ENCODE data around the gene KBTBD4. TPM values are rescaled to one million over a fixed set of nuclear protein-coding genes. Genes with fewer than 3 reads are reported as not detected.
"Not testable (repeated sequence)": the region's sequence is repeated elsewhere in the genome, so short reads cannot be mapped to it uniquely, and the experiment has no call there.

Gene KBTBD4
- polyA plus RNA-seq, 1 experiment, result 25.5 TPM

- TF ChIP-seq, protein P1, sequence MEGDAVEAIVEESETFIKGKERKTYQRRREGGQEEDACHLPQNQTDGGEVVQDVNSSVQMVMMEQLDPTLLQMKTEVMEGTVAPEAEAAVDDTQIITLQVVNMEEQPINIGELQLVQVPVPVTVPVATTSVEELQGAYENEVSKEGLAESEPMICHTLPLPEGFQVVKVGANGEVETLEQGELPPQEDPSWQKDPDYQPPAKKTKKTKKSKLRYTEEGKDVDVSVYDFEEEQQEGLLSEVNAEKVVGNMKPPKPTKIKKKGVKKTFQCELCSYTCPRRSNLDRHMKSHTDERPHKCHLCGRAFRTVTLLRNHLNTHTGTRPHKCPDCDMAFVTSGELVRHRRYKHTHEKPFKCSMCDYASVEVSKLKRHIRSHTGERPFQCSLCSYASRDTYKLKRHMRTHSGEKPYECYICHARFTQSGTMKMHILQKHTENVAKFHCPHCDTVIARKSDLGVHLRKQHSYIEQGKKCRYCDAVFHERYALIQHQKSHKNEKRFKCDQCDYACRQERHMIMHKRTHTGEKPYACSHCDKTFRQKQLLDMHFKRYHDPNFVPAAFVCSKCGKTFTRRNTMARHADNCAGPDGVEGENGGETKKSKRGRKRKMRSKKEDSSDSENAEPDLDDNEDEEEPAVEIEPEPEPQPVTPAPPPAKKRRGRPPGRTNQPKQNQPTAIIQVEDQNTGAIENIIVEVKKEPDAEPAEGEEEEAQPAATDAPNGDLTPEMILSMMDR (IDR thresholded peaks at IDR 0.05; ENCODE audit: insufficient read depth, low read depth, low read length), result peak; percentile 49
Measured at GRCh38 chr11:47551086-47551485, 27.7 kb downstream of the KBTBD4 start.

GRCh38 chr11:47550288-47551047 lies 28.3 kb downstream of the KBTBD4 start:
- CTCF ChIA-PET, result interaction anchor here (0.9 to 5.7 kb wide), 2 partner anchors 10 to 41 kb away, joined by 3 to 45 read pairs; no protein-coding TSS in a partner anchor

More at GRCh38 chr11:47551086-47551485, 27.7 kb downstream of the KBTBD4 start:
- no peaks in the 10 kb centered on the region for H3K27me3 ChIP-seq (ENCODE audit: control insufficient read depth, insufficient read depth, low read length)
- H3K36me3 ChIP-seq (ENCODE audit: control insufficient read depth, insufficient read depth, low read length), result no peaks in the 10 kb centered on the region
- DNase-seq (ENCODE audit: low read depth), result no peak
- ChIA-PET CTCF (interaction anchor here (0.9 to 5.7 kb wide), 3 partner anchors 11 to 41 kb away, joined by 3 to 45 read pairs (median 12); partner anchors contain the start of gene PTPMT1), POLR2A (no interaction called here)
- no peak overlapping the region for H3K4me3 ChIP-seq (ENCODE audit: low read depth, low read length)

DNA sequence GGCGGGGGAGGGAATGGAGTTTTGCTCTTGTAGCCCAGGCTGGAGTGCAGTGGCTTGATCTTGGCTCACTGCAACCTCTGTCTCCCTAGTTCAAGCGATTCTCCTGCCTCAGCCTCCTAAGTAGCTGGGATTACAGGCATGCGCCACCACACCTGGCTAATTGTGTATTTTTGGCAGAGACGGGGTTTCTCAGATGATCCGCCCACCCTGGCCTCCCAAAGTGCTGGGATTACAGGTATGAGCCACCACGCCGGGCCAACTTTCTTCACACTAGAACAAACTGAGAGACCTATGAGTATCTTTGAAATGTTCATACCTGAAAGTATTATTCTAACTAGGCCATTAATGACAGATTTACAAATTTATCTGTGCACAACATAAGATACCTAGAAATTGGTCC lies 32.5 kb downstream of the KBTBD4 start:
- H3K4me3 ChIP-seq (ENCODE audit: low read depth, low read length); DNase-seq (ENCODE audit: low read depth); H3K27me3 ChIP-seq (ENCODE audit: control insufficient read depth, insufficient read depth, low read length); POLR2A ChIA-PET; H3K36me3 ChIP-seq (ENCODE audit: control insufficient read depth, insufficient read depth, low read length): not testable (repeated sequence)
- CTCF ChIA-PET, result interaction anchor here (1.3 kb wide), 1 partner anchor 10 kb away, joined by 6 read pairs; no protein-coding TSS in a partner anchor

More at GRCh38 chr11:47550288-47551047, 28.3 kb downstream of the KBTBD4 start:
- no peak for DNase-seq (ENCODE audit: low read depth)
- POLR2A ChIA-PET, result no interaction called here
- TF ChIP-seq, protein P1 (IDR thresholded peaks at IDR 0.05; ENCODE audit: insufficient read depth, low read depth, low read length), result no peak
- Histone ChIP-seq H3K27me3 (ENCODE audit: control insufficient read depth, insufficient read depth, low read length) (no peaks in the 10 kb centered on the region), H3K36me3 (ENCODE audit: control insufficient read depth, insufficient read depth, low read length) (no peaks in the 10 kb centered on the region), H3K4me3 (ENCODE audit: low read depth, low read length) (no peak overlapping the region)

GRCh38 chr11:47545298-47545697 lies 33.5 kb downstream of the KBTBD4 start:
- no peak for DNase-seq (ENCODE audit: low read depth)
- POLR2A ChIA-PET, result no interaction called here
- Histone ChIP-seq H3K4me3 (ENCODE audit: low read depth, low read length) (no peak overlapping the region), H3K27me3 (ENCODE audit: control insufficient read depth, insufficient read depth, low read length) (no peaks in the 10 kb centered on the region), H3K36me3 (ENCODE audit: control insufficient read depth, insufficient read depth, low read length) (no peaks in the 10 kb centered on the region)
- TF ChIP-seq, protein P1 (IDR thresholded peaks at IDR 0.05; ENCODE audit: insufficient read depth, low read depth, low read length), result no peak
- CTCF ChIA-PET, result interaction anchor here (1.3 kb wide), 1 partner anchor 9 kb away, joined by 6 read pairs; no protein-coding TSS in a partner anchor

DNA sequence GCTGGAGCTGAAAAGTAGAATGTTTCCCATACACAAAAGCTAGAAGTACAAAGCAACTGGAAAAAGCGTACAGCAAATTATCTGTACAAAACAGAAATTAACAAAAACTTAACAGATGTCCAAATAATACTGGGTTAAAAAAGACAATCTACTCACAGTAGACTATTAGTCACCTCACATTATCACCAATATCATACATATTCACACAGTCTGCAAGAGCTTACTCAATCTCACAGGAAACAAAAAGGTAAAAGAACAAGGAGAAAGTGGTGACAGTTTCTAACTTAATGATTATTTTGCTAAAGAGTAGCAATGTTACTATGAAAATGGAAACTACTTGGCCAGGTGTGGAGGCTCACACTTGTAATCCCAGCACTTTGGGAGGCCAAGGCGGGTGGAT lies 37.7 kb downstream of the KBTBD4 start:
- TF ChIP-seq, protein P1 (IDR thresholded peaks at IDR 0.05; ENCODE audit: insufficient read depth, low read depth, low read length), result no peak
- no peak for DNase-seq (ENCODE audit: low read depth)
- no peak overlapping the region for H3K4me3 ChIP-seq (ENCODE audit: low read depth, low read length)
- ChIA-PET CTCF (interaction anchor here (1.2 to 8.9 kb wide), 3 partner anchors 11 to 16 kb away, joined by 3 to 45 read pairs (median 5); partner anchors contain the start of gene CELF1), POLR2A (no interaction called here)
- H3K27me3 ChIP-seq (ENCODE audit: control insufficient read depth, insufficient read depth, low read length), result no peaks in the 10 kb centered on the region
- no peaks in the 10 kb centered on the region for H3K36me3 ChIP-seq (ENCODE audit: control insufficient read depth, insufficient read depth, low read length)
